DND-41 (cell line): ENCODE results near the gene P2RX1.

Experiments used
- EZH2 ChIP-seq: IDR thresholded peaks from 3 replicates; pipeline ENCODE4 v1.6.1; 2012; ENCODE audit warnings: borderline replicate concordance, low read depth, mild to moderate bottlenecking, moderate library complexity, low read length, inconsistent platforms; ENCODE audit not compliant: severe bottlenecking
- TF ChIP-seq, protein P1 (sequence below): IDR thresholded peaks from 2 replicates; pipeline ENCODE4 v1.5.1; 2012; ENCODE audit warnings: borderline replicate concordance, low read length, moderate library complexity, mild to moderate bottlenecking; ENCODE audit not compliant: poor library complexity, severe bottlenecking; ENCODE audit errors: extremely low read depth

DNA sequence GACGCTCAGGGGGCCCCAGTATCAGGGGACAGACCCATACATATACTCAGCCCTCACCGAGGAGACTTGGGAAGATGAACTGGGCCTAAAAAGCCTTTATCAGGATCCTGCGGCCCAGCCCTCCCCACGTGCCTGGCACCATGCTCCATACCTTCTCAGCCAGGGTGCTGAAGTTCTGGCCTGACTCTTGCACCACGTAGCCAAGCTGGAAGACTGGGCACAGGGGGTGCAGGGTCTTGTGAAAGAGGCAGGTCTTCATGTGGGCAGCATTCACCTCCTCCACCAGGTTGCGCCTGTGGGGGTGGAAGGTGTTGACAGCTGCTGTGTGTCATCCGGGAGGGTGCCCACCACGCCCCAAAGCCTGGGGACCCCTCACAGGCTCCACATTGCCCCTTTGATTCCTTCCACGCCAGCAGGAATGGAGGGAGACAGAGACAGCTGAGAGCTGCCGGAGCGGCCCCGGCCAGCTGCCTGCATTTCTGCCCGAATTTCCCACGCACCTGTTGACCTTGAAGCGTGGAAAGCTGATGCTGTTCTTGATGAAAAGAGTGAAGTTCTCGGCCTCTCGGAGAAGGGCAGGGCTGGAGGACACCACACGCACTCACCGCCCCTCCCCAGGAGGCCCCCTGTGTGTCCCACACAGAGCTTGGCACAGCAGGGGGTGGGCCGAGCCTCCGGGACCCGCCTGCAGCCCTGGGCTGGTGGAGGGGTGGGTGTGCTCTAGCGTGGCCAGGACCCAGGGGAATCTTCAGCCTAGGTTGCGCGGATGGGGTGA lies 13.0 kb downstream of the P2RX1 start:
- TF ChIP-seq, protein P1, sequence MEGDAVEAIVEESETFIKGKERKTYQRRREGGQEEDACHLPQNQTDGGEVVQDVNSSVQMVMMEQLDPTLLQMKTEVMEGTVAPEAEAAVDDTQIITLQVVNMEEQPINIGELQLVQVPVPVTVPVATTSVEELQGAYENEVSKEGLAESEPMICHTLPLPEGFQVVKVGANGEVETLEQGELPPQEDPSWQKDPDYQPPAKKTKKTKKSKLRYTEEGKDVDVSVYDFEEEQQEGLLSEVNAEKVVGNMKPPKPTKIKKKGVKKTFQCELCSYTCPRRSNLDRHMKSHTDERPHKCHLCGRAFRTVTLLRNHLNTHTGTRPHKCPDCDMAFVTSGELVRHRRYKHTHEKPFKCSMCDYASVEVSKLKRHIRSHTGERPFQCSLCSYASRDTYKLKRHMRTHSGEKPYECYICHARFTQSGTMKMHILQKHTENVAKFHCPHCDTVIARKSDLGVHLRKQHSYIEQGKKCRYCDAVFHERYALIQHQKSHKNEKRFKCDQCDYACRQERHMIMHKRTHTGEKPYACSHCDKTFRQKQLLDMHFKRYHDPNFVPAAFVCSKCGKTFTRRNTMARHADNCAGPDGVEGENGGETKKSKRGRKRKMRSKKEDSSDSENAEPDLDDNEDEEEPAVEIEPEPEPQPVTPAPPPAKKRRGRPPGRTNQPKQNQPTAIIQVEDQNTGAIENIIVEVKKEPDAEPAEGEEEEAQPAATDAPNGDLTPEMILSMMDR = no peak
- TF ChIP-seq EZH2 = no peak
